Fibroblast of peridontal ligament (primary cell): ENCODE results near the gene ABCG4.
"Not testable (repeated sequence)": the region's sequence is repeated elsewhere in the genome, so short reads cannot be mapped to it uniquely, and the experiment has no call there.

Experiments
- DNase-seq: peaks from one replicate; pipeline ENCODE4 v3.0.0-alpha.2; 2010; ENCODE audit errors: extremely low read depth

ABCG4 gene

DNA sequence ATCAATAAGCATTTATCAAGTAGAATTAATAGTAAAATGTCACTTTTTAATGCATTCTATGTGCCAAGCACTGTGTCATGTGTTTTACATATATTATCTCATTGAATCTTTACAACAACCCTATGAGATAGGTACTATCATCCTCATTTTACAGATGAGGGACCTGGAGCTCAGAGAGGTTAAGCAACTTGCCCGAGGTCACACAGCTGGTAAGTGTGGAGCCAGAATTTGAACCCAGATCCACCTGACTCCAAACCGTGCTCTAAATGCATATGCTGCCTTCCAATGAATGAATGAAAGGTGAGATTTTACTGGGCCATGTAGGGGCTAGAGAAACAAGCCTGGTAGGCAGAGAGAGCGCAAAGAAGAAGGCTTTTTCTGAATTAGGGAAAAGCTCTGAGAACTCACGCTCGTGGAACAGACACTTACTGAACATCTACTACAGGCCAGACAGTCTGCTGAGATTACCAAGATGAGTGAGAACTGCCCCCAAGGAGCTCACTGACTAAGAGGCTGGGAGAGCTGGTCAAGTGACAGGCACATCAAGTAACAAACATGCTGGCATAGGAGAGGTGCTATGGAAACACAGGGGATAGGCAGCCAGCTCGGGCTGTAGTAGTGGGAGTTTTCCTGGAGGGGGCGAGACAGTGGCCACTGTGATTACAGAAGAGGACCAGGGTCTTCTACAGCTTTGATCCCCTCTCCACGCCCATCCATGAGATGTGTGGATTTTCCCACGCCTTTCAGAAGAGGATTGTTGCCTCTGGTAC is 4.4 kb downstream of the ABCG4 start:
- DNase-seq = no peak

DNA sequence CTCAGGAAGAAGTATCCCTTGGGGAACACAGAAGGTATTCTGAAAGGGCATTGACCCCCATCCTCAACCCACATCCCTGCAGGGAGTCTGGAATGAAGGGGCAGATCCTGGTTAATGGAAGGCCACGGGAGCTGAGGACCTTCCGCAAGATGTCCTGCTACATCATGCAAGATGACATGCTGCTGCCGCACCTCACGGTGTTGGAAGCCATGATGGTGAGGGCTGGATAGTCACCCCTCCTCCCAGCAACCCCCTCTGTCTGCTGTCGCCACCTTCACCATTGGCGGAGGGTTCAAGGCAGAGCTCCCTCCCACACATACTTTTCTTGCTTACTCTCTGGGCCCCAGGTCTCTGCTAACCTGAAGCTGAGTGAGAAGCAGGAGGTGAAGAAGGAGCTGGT is 5.3 kb downstream of the ABCG4 start:
- no peak for DNase-seq

DNA sequence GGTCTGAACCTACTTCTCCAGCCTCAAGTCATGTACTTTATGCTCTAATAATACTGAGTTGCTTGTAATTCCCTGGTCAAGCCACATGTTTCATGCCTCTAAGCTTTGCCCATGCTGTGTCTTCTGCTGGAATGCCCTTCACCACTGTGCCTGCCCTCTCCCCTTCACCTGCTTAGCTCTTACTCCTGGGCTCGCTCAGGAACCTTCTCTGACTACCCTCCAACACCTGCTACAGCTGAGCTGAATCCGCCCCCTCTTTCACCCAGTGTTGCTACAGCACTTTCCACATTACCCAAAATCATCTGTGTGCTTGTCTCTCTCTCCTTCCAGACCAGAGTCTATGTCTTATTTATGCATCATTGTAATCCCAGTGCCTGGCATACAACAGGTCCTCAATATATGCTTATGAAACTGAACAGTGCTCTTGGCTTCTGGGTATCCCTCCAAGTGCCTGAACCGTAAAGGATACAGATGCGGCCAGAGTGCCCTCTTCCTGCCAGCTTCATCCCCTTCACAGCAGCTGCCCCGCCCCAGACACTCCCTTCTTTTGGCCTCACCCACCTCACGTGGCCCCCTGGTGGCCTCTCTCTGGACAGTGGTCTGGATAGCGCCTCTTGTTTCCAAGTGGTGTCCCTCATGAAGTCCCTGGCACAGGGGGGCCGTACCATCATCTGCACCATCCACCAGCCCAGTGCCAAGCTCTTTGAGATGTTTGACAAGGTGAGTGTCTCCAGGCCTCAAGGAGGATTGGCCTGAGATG is 7.1 kb downstream of the ABCG4 start:
- no peak for DNase-seq

DNA sequence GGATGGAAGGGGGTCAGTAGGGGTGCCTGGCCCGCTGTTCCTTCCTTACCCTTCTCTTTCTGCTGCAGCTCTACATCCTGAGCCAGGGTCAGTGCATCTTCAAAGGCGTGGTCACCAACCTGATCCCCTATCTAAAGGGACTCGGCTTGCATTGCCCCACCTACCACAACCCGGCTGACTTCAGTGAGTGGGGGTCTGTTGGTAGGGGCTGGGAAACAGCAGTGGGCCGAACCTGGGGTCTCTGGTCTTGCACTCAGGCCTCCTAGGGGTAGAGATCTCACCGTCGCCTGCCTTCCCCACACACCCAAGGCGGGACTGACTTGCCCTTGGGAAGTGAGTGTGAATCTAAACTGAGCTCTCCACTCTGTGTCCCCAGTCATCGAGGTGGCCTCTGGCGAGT is 7.6 kb downstream of the ABCG4 start:
- no peak for DNase-seq

DNA sequence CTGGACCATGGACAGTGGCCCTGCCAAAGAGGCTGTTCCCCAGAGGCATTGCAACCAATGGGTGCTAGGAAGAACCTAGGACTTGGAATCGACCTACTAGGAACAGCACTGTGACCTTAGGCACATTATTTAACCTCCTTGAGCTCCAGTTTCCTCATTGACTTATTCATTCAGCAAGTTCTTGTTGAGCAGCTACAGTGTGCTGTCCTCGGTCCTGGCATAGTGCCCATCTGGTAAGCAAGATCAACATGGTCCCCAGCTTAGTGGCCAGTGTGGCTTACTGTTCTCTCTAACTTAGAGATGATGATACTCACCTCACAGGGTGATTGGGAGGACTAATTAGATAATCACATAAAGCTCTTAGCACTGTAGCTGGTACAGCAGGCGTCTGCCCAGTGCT is 8.2 kb downstream of the ABCG4 start:
- DNase-seq = no peak

DNA sequence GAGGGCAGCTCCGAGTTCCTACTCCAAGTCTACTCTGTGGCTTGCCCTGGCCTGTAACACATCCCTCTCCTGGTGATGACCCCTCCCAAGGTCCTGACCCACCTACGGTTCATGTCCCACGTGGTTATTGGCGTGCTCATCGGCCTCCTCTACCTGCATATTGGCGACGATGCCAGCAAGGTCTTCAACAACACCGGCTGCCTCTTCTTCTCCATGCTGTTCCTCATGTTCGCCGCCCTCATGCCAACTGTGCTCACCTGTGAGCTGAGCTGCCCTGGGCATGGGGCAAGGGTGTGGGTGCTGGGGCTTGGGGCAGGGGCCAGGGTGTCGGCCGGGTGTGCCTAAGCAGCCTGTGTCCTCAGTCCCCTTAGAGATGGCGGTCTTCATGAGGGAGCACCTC is 9.6 kb downstream of the ABCG4 start:
- no peak for DNase-seq

DNA sequence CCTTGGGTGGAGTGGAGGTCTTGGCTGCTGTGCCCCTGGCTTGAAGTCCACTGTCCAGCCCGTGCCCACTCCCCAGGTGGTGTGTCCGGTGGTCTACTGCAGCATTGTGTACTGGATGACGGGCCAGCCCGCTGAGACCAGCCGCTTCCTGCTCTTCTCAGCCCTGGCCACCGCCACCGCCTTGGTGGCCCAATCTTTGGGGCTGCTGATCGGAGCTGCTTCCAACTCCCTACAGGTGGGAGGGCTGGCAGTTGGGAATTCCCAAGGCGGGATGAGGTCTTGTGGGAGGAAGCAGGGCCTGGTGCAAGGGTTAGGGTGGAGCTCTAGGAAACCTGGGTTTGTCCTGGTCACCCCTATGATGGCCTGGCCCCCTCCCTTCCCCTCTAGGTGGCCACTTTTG is 11.3 kb downstream of the ABCG4 start:
- DNase-seq = no peak

DNA sequence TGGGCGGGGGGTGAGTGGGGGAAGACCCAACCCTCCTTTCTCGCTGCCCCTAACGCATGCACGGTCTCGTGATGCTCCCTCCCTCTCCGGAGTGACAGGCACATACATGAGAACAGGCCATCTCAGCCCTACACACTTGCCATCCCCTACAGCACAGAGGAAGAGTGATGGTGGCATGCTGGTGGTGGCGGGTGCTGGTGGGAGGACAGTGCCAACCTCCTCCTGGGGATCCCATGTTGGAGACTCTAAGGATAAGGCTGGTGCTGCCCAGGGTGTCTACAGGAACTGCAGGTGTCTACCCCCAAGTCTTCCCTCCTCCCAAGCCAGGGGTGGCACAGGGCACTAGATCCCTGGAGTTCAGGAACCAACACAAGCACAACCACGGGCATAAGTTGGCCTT is 13.0 kb downstream of the ABCG4 start:
- no peak for DNase-seq

DNA sequence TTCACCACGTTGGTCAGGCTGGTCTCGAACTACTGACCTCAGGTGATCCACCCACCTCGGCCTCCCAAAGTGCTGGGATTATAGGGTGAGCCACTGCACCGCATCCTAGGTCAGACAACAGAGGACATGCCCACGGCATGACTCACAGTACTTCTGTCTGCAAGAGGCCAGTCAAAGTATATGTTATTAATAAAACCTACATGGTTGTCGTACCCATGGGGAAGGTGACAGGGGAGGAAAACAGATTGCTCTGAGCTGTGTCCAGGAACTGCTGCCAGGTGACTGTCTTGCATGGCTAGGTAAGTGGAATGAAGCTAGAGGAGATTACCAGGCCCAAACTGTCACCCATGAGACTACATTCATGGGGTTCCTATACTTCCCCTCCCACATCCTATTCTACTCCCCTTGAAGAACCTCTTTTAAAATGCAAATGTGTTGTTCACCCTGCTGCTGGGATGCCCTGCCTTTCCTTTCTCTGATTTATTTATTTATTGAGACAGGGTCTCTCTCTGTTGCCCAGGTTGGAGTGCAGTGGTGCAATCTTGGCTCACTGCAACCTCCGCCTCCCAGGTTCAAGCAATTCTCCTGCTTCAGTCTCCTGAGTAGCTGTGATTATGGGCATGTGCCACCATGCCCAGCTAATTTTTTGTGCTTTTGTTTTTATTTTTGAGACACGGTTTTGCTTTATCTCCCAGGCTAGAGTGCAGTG is 17.7 kb downstream of the ABCG4 start:
- peak; percentile 19 for DNase-seq

DNA sequence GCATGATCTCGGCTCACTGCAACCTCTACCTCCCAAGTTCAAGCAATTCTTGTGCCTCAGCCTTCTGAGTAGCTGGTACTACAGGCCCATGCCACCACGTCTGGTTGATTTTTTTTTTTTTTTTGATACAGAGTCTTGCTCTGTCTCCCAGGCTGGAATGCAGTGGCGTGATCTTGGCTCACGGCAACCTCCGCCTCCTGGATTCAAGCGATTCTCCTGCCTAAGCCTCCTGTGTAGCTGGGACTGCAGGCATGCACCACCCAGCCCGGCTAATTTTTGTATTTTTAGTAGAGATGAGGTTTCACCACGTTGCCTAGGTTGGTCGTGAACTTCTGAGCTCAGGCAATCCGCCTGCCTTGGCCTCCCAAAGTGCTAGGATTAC is 18.2 kb downstream of the ABCG4 start:
- not testable (repeated sequence) for DNase-seq

DNA sequence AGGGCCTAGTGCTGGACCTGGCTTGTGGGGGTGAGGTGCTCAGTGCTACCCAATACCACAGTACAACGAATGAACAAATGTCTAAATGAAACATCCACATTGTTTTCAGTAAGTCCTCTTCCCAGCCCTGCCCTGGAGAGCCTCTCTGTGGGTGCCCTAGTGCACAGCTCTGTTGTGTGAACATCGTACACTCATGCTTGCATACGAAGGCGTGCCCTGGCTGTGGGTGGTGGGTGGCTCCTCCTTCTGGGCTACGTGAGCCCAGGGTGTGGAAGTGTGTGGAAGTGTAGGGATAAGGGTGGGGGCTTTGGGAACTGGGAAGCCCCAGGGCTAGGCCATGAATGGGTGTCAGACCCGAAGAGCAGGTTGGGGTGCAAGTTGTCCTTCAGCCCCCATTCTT is 19.1 kb downstream of the ABCG4 start:
- DNase-seq = no peak

DNA sequence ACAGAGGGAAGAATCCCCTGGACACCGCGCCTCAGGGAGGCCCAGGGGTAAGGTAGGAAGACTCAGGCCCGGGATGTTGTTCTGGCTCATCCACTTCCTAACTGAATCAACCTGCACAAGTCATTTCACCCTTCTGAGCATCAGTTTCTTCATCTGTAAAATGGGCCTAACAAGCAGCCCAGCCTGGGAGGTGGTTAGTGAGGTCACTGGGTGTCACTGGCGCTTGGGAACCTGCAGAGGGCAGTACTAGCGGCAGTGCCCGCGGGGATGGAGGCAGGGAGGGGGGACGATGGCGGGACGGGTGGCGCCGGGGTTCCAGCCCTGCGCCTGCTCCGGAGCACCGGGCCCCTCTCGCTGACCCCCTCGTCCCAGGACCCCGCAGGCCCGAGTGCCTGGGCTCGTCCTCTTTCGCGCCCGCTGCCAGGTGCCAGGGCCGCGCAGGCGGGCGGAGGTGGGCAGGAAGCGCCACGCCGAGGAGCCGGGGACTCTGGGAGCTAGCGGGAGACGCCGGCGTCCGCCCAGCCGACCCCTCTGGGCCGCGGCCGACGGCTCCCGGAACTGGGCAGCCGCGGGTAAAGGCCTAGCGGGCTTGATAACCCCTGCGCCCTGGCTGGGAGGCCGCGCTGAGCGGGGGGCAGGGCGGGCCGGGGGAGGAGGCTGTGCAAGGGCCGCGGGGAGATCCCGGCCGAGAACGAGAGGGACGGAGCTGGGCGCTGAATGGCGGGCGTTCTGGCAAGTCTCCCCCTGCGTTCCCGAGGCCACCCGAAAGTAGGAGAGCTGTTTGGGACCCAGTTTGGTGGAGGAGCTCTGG is 19.8 kb downstream of the ABCG4 start, which contains the start of gene NLRX1:
TSS of gene NLRX1 (plus strand) at position 255 of the 811 bp plus-strand sequence. CDS start 2,679 bp downstream, outside the sequence.
- peak; percentile 83 for DNase-seq

DNA sequence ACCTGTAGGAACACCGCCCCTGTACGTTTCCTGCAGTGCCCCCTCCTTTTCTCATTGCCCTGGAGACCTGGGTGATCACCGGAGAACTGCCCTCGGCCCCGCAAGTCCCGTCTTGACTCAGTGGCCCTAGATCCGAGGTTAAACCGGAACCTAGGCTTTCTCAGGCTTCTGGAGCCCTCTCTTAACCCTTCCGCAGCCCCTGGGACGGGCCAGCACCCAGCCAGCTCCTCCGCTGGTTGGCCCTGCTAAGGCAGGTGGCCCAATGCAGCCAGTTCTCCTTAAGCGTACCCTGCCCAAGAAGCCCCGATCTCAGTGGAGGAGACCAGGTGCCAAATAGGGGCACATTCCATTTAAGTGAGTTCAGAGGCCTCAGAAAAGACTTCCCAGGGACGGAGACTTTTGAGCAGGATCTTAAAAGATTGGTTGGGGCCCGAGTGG is 20.4 kb downstream of the ABCG4 start:
- peak; percentile 33 for DNase-seq

DNA sequence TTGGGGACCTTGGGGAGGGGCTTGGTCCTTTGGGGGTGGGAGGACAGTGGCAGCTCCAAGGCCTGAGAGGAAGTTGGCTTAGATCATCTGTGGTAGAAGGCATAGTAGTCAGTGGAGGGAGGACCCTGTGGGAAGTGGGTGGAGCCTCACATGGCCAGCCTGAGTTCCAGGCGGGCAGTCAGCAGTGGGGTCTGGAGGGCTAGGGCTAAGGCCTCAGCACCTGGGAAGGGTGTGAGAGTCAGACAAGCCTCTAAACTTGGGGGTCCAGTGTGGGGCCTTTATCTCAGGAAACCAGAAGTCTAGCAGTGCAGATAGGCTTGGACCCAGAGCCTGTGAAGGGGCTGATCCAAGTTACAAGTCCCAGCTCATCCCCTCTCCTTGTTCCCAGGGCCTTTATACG is 23.7 kb downstream of the ABCG4 start:
- DNase-seq = no peak

DNA sequence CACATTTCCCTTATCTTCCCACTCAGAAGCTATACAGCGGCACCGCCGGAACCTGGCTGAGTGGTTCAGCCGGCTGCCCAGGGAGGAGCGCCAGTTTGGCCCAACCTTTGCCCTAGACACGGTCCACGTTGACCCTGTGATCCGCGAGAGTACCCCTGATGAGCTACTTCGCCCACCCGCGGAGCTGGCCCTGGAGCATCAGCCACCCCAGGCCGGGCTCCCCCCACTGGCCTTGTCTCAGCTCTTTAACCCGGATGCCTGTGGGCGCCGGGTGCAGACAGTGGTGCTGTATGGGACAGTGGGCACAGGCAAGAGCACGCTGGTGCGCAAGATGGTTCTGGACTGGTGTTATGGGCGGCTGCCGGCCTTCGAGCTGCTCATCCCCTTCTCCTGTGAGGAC is 24.6 kb downstream of the ABCG4 start:
- no peak for DNase-seq

DNA sequence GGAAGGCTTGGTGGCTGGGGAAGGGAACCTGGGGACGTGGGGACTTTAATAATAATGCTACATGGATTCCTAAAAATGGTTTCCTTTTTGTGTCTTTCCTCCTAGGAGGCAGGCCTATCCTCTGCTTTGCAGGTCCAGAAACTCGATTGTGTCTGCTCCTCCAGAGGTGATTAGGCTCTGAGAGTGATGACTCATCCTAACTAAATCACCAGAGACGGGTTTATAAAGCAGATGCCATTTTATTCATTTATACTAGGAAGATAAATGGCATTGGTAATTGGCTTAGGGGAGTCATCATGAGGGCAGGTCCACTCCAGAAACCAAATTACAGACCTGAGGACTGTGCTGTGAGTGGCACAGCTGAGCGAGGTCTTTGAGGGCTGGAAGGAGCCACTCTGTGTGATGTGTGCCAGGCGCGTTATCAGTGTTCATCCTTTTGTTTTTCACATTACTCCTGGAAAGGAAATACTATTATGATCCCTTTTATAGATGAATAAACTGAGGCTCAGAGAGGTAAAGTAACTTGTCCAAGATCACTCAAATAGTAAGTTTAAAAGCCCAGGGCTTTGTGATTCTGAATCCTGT is 26.7 kb downstream of the ABCG4 start:
- peak; percentile 12 for DNase-seq

DNA sequence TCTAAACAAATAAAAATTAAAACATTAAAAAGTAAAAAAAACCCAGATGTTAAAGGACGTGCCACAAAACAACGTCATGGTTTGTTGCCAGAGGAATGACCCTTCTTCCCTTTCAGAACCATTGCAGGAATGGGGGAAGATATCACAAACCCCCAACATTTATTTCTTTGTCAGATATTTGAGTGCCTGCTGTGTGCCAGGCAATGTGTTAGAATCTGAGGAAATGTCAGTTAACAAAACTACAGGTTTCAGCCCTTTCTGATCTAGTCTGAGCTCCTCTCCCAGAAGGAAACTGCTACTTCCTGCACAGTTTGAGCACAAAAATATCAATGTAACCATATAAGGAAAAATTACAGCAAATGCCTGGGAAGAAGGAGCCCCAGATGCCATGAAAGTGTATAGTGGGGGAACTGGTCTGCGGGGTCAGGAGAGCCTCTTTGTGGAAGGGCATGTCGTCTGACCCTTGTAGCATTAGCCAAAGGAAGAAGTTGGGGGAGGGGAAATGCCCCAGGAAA is 29.4 kb downstream of the ABCG4 start:
- no peak for DNase-seq

DNA sequence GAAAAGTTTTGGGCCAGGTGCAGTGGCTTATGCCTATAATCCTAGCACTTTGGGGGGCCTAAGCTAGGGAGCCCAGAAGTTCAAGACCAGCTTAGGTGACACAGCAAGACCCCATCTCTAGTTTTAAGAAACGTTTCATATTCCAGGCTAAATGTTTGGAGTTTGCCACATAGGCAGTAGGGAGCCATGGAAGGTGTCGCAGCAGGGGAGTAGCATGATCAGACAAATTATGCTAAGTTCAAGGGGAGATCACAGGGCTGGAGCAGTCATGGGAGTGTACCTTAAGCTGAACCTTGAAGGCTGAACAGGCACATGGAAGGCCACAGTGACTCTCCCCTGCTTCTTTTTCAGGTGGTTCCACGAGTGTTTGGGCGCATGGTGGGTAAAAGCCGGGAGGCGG is 30.5 kb downstream of the ABCG4 start:
- no peak for DNase-seq

DNA sequence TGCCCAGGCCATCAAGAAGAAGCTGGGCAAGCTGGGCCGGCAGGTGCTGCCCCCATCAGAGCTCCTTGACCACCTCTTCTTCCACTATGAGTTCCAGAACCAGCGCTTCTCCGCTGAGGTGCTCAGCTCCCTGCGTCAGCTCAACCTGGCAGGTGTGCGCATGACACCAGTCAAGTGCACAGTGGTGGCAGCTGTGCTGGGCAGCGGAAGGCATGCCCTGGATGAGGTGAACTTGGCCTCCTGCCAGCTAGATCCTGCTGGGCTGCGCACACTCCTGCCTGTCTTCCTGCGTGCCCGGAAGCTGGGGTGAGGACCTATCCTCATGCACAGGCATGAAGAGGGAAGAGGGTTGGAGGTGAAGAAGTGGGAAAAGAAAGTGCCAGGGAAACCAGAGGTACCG is 31.1 kb downstream of the ABCG4 start:
- DNase-seq = no peak

DNA sequence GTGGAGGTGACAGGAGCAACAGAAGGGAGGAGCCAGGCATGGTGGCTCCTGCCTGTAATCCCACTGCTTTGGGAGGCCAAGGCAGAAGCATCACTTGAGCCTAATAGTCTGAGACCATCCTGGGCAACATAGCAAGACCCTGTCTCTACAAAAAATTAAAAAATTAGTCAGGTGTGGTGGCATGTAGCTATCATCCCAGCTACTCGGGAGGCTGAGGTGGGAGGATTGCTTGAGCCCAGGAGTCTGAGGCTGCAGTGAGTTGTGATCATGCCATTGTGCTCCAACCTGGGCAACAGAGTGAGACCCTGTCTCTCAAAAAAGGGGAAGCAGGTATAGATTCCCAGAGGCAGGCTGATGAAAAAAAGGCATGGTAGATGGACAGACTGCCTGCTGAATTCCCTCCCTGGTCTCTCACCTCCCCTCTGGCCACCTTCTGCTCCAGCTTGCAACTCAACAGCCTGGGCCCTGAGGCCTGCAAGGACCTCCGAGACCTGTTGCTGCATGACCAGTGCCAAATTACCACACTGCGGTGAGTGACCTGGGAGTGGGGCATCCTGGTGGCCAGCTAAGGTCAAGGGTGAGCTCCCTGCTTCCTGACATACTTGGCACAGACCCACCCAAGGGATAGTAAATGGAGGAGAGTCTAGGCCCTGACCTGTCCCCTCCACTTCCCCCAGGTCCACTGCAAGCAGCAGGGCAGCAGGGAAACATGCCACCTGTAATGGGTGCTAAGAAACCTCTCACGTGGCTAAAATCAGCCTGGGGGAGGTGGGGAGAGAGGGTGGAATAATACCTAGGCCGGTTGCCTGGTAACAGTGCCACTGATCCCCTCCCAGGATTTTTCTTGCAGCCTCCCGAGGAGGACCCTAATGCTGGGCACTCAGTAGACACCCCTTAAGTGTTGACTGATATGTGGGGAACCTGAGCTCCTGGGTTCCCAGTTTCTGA is 32.2 kb downstream of the ABCG4 start:
- no peak for DNase-seq
